ENCODE results near the gene MAP4K4. TPM values are rescaled to one million over a fixed set of nuclear protein-coding genes. Genes with fewer than 3 reads are reported as not detected.

The MAP4K4 gene
- total and polyA plus RNA-seq, 2 of the 13 experiments (the other 11 are each of a cell fraction or from before 2014, with no cell fraction given), result 105 to 264 TPM

DNA sequence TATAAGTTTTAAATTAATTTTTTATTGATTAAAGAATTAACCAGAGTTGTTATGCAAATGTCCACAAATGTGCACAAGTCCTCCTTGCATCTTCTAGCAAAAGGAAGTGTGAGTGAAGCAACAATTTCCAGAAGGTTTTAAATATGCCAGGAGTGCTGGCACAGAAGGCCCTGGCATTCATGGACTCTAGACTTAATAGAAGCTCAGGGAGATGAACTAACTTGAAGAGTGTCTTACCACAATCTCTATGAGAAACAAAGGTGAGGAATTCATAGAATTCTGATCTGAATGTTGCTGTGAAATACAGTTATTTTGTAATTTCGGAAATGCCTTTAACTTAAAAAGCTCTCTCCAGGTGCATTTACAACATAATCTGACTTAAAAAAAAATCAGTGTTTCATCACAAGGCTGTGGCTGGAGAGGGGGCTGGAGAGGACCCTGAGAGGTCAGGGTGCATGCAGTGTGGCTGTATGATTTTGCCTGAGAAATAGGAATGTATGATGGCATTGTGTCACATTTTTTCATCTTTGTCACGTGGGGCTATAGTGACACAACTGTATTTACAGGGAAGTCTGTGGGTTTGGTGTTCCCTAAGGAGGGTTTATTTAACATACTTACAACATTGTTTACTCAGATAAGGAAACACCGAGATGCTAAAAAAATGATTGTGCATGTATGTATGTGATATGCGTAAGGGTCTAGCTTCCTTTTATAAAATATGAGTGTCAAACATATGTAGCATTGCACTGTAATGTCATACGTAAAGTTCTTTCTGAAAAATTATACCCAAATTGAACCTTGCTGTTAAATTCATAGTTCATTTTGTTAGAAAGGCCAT lies 66.2 kb downstream of the MAP4K4 start (continued):
- peak; percentile 25; the same call in 1 of the 2 replicates for TF ChIP-seq UBTF (CRISPR knock-in tag; IDR thresholded peaks at IDR 0.05)
- no peak for TF ChIP-seq SYNCRIP (IDR thresholded peaks at IDR 0.05; ENCODE audit: insufficient read depth, low read depth, low read length)
- no peak for TF ChIP-seq ZNF496 (CRISPR knock-in tag; IDR thresholded peaks at IDR 0.05; ENCODE audit: insufficient replicate concordance)
- no peak for TF ChIP-seq ZNF567 (CRISPR knock-in tag; IDR thresholded peaks at IDR 0.05; ENCODE audit: borderline replicate concordance)
- no peak for TF ChIP-seq TSC22D2 (CRISPR knock-in tag; IDR thresholded peaks at IDR 0.05; ENCODE audit: borderline replicate concordance)
- TF ChIP-seq MXI1 (IDR thresholded peaks at IDR 0.05; ENCODE audit: borderline replicate concordance, low read depth, low read length), result peak; percentile 62; the same call in 1 of the 3 replicates
- TF ChIP-seq ZSCAN31 (CRISPR knock-in tag; IDR thresholded peaks at IDR 0.05; ENCODE audit: low read depth), result no peak
- TF ChIP-seq DPF2 (CRISPR knock-in tag; IDR thresholded peaks at IDR 0.05; ENCODE audit: borderline replicate concordance, low read depth), result peak; percentile 47; the same call in 1 of the 2 replicates
- TF ChIP-seq IRF1 (CRISPR knock-in tag; IDR thresholded peaks at IDR 0.05; ENCODE audit: low read depth), result no peak
- peak; percentile 49; the same call in 1 of the 2 replicates for TF ChIP-seq SALL2 (CRISPR knock-in tag; IDR thresholded peaks at IDR 0.05)
- TF ChIP-seq HIVEP1 (CRISPR knock-in tag; IDR thresholded peaks at IDR 0.05), result no peak; the same call in 1 of the 2 replicates
- TF ChIP-seq ZNF296 (CRISPR knock-in tag; conservative IDR thresholded peaks at IDR 0.05), result no peak
- no peak for TF ChIP-seq ZC3H4 (CRISPR knock-in tag; IDR thresholded peaks at IDR 0.05; ENCODE audit: borderline replicate concordance)
- TF ChIP-seq SOX5 (CRISPR knock-in tag; IDR thresholded peaks at IDR 0.05; ENCODE audit: borderline replicate concordance), result peak; percentile 95
- TF ChIP-seq ZNF562 (CRISPR knock-in tag; IDR thresholded peaks at IDR 0.05; ENCODE audit: borderline replicate concordance), result no peak
- TF ChIP-seq RBM22 (optimal IDR thresholded peaks at IDR 0.05; ENCODE audit: low read length), result peak; percentile 76
- TF ChIP-seq ZMYM3 (CRISPR knock-in tag; IDR thresholded peaks at IDR 0.05), result no peak; the same call in 1 of the 2 replicates
- TF ChIP-seq ZC3H13 (CRISPR knock-in tag; IDR thresholded peaks at IDR 0.05), result no peak
- peak; percentile 93 for TF ChIP-seq SMAD3 (CRISPR knock-in tag; IDR thresholded peaks at IDR 0.05)
- no peak for TF ChIP-seq TCF7L2 (IDR thresholded peaks at IDR 0.05; ENCODE audit: low read depth, low read length)
- TF ChIP-seq SMARCE1 (IDR thresholded peaks at IDR 0.05; ENCODE audit: borderline replicate concordance), result no peak
- peak; percentile 94 for TF ChIP-seq NFIC (IDR thresholded peaks at IDR 0.05; ENCODE audit: low read length)
- TF ChIP-seq ZBTB49 (CRISPR knock-in tag; IDR thresholded peaks at IDR 0.05; ENCODE audit: borderline replicate concordance), result no peak
- TF ChIP-seq TARDBP (CRISPR knock-in tag; IDR thresholded peaks at IDR 0.05), result 0 out of 2 replicates have a peak, but pooled peaks have one; percentile 18
- TF ChIP-seq MED1 (CRISPR knock-in tag; IDR thresholded peaks at IDR 0.05), result peak; percentile 84
